ENCODE data around the gene CEP112.

Gene CEP112

GRCh38 chr17:65954148-65954449 is 237.8 kb downstream of the CEP112 start:
- no peaks in the 10 kb centered on the region for H4K20me1 ChIP-seq (ENCODE audit: insufficient read depth, low read length)
- no peaks in the 10 kb centered on the region for H3K79me2 ChIP-seq (ENCODE audit: low read length)
- no peaks in the 10 kb centered on the region for H3K9me3 ChIP-seq (replicated peaks; ENCODE audit: insufficient read depth, low read length)
- no peak overlapping the region for H3K27ac ChIP-seq (ENCODE audit: low read length)
- H3K9ac ChIP-seq (ENCODE audit: low read length): no peak overlapping the region
- no peaks in the 10 kb centered on the region for H3K4me1 ChIP-seq (ENCODE audit: low read length)
- H3K4me3 ChIP-seq (ENCODE audit: low read length): no peak overlapping the region
- H2AFZ ChIP-seq (ENCODE audit: low read length): no peak overlapping the region
- H3K27me3 ChIP-seq (replicated peaks; ENCODE audit: insufficient read depth, low read length): no peaks in the 10 kb centered on the region
- DNase-seq: no peak
- H3K9me2 ChIP-seq (replicated peaks; ENCODE audit: insufficient read depth, low read length): no peaks in the 10 kb centered on the region
- TF ChIP-seq CTCF (IDR thresholded peaks at IDR 0.05; ENCODE audit: low read length): no peak
- TF ChIP-seq EZH2phosphoT487 (IDR thresholded peaks at IDR 0.05; ENCODE audit: low read length): no peak
- no peak for TF ChIP-seq EZH2 (optimal IDR thresholded peaks at IDR 0.05; ENCODE audit: low read depth, low read length)
- H3K4me2 ChIP-seq (ENCODE audit: low read depth, low read length): no peak overlapping the region
- no peaks in the 10 kb centered on the region for H3F3A ChIP-seq (ENCODE audit: insufficient read depth, low read length)
- no peaks in the 10 kb centered on the region for H3K36me3 ChIP-seq (replicated peaks; ENCODE audit: insufficient read depth, low read length)

GRCh38 chr17:65953316-65954147 is 238.4 kb downstream of the CEP112 start:
- H3K27me3 ChIP-seq (replicated peaks; ENCODE audit: insufficient read depth, low read length): no peaks in the 10 kb centered on the region
- no peak overlapping the region for H3K27ac ChIP-seq (ENCODE audit: low read length)
- H2AFZ ChIP-seq (ENCODE audit: low read length): no peak overlapping the region
- H4K20me1 ChIP-seq (ENCODE audit: insufficient read depth, low read length): no peaks in the 10 kb centered on the region
- no peaks in the 10 kb centered on the region for H3K9me3 ChIP-seq (replicated peaks; ENCODE audit: insufficient read depth, low read length)
- H3K4me2 ChIP-seq (ENCODE audit: low read depth, low read length): no peak overlapping the region
- no peaks in the 10 kb centered on the region for H3K9me2 ChIP-seq (replicated peaks; ENCODE audit: insufficient read depth, low read length)
- TF ChIP-seq EZH2 (optimal IDR thresholded peaks at IDR 0.05; ENCODE audit: low read depth, low read length): no peak
- no peak for TF ChIP-seq EZH2phosphoT487 (IDR thresholded peaks at IDR 0.05; ENCODE audit: low read length)
- no peak for TF ChIP-seq CTCF (IDR thresholded peaks at IDR 0.05; ENCODE audit: low read length)
- no peaks in the 10 kb centered on the region for H3K4me1 ChIP-seq (ENCODE audit: low read length)
- H3K79me2 ChIP-seq (ENCODE audit: low read length): no peaks in the 10 kb centered on the region
- no peak overlapping the region for H3K4me3 ChIP-seq (ENCODE audit: low read length)
- DNase-seq: no peak
- H3K9ac ChIP-seq (ENCODE audit: low read length): no peak overlapping the region
- no peaks in the 10 kb centered on the region for H3K36me3 ChIP-seq (replicated peaks; ENCODE audit: insufficient read depth, low read length)
- no peaks in the 10 kb centered on the region for H3F3A ChIP-seq (ENCODE audit: insufficient read depth, low read length)

GRCh38 chr17:65952586-65952985 is 239.3 kb downstream of the CEP112 start:
- TF ChIP-seq CTCF (IDR thresholded peaks at IDR 0.05; ENCODE audit: low read length): no peak
- no peak for TF ChIP-seq EZH2 (optimal IDR thresholded peaks at IDR 0.05; ENCODE audit: low read depth, low read length)
- TF ChIP-seq EZH2phosphoT487 (IDR thresholded peaks at IDR 0.05; ENCODE audit: low read length): no peak
- no peak for DNase-seq

More at GRCh38 chr17:65952586-65952985, 239.3 kb downstream of the CEP112 start:
- no peaks in the 10 kb centered on the region for H4K20me1 ChIP-seq (ENCODE audit: insufficient read depth, low read length)
- no peaks in the 10 kb centered on the region for H3K9me2 ChIP-seq (replicated peaks; ENCODE audit: insufficient read depth, low read length)
- no peak overlapping the region for H3K4me2 ChIP-seq (ENCODE audit: low read depth, low read length)
- no peak overlapping the region for H2AFZ ChIP-seq (ENCODE audit: low read length)
- H3K4me3 ChIP-seq (ENCODE audit: low read length): no peak overlapping the region
- no peaks in the 10 kb centered on the region for H3K79me2 ChIP-seq (ENCODE audit: low read length)
- H3K27me3 ChIP-seq (replicated peaks; ENCODE audit: insufficient read depth, low read length): no peaks in the 10 kb centered on the region
- H3F3A ChIP-seq (ENCODE audit: insufficient read depth, low read length): no peaks in the 10 kb centered on the region
- no peak overlapping the region for H3K9ac ChIP-seq (ENCODE audit: low read length)
- no peaks in the 10 kb centered on the region for H3K36me3 ChIP-seq (replicated peaks; ENCODE audit: insufficient read depth, low read length)
- no peaks in the 10 kb centered on the region for H3K4me1 ChIP-seq (ENCODE audit: low read length)
- H3K27ac ChIP-seq (ENCODE audit: low read length): no peak overlapping the region
- no peaks in the 10 kb centered on the region for H3K9me3 ChIP-seq (replicated peaks; ENCODE audit: insufficient read depth, low read length)

Measured in MM.1S (cell line).